ENCODE measurements around the gene IPO5.
A peak's percentile ranks its signal among the peaks of the same experiment; 100 is the strongest.
"Not testable (repeated sequence)": the region's sequence is repeated elsewhere in the genome, so short reads cannot be mapped to it uniquely, and the experiment has no call there.

The IPO5 gene

GRCh38 chr13:98019186-98019585, 65.7 kb downstream of the IPO5 start:
- DNase-seq = no peak

GRCh38 chr13:98020271-98020670, 66.8 kb downstream of the IPO5 start:
- no peak for DNase-seq

GRCh38 chr13:98022210-98022609, 68.7 kb downstream of the IPO5 start:
- DNase-seq = no peak

GRCh38 chr13:98025480-98026025, 72.1 kb downstream of the IPO5 start:
- DNase-seq = no peak

GRCh38 chr13:98026457-98026857, 73.0 kb downstream of the IPO5 start:
- no peak for DNase-seq

DNA sequence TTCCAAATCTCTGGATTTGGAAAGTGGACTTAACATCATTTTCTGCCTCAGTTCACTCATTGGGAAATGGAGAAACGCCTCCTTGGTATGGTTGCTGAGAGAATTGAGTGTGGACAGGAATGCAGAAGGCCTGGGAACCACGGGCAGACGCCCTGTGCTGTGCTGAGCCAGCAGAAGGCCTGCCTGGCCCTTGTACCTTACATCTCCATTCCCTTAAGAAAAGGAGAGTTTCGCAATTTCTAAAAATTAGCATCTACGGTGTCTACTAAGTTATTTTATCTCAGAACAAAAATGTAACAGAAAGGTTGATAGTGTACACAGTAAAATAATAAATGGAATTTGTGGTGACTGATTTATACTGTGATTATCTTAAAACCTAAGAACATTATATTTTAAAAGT, 78.7 kb downstream of the IPO5 start:
- DNase-seq = no peak

DNA sequence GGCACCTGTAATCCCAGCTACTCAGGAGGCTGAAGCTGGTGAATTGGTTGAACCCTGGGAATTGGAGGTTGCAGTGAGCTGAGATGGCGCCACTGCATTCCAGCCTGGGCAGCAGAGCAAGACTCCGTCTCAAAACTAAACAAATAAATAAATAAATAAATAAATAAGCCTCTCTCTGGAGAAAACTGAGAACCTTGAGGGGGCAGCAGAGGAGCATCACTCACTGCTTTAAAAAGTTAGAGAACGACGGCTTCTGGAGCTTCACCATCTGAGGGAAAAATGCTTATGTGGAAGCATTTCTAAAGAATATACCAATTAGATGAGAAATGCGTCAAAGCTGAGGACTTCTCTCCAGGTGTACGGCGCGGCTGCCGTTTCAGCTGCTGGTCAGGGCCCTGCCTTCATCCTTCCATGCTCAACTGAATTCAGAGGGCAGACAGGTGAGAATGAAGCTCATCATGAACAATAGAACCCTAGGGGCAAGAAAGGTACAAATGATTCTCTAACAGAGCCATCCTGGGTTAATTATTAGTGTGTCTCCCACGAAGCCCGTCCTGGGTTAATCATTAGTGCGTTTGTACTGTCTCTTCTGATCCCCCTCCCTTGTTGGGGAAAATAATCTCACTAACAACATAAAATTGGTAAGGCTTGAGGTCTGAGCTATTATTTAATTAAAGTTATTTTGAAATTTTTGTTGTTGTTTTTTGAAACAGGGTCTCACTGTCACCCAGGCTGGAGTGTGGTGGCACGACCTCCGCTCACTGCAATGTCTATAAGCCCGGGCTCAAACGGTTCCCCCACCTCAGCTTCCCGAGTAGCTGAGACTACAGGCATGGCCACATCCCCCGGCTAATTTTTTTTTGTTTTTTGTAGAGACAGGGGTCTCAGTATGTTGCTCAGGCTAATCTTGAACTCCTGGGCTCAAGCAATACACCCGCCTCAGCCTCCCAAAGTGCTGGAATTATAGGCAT, 80.1 kb downstream of the IPO5 start:
- DNase-seq = peak; percentile 25

GRCh38 chr13:98035373-98035772, 81.9 kb downstream of the IPO5 start:
- DNase-seq = no peak

GRCh38 chr13:98036564-98037302, 83.3 kb downstream of the IPO5 start:
- not testable (repeated sequence) for DNase-seq

DNA sequence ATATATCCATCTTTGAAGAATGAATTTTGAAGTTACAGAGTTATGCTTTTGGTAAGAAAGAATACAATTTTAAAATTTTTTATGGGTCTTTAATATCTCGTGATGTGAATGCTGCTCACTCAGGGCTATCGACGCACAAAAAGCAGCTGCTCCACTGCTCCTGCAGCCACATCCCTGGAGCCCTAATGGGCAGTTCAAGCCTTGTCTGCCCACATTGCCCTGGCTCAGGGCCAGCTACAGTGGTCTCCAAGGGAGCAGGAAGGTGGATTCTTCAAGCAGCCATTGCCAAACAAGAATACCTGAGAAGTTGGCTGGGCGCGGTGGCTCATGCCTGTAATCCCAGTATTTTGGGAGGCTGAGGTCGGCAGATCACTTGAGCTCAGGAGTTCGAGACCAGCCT, 85.8 kb downstream of the IPO5 start:
- no peak for DNase-seq

- no peak for DNase-seq
These were observed 86.5 kb downstream of the IPO5 start for GRCh38 chr13:98039964-98040363.

- DNase-seq = no peak
These were observed 87.8 kb downstream of the IPO5 start for GRCh38 chr13:98041081-98041820.

DNA sequence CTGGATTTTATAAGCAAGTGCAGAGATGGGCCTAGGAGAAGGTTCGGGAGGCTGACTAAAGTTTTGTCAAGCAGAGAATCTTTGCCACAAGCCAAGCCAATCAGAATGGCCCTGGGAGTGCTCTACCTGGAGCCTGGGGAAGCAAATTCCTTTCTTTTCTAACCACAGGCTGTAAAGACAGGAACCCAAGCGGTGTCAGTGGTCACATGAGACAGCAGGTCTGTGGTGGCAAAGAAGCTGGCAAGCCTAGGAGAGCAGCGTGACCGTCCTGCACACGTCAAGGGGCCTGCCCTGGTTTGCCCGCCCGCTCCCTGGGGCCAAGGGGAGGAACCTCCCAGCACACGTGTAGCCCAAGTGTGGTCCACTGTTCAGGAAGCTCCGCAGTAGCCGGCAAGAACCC, 90.8 kb downstream of the IPO5 start:
- DNase-seq = no peak

DNA sequence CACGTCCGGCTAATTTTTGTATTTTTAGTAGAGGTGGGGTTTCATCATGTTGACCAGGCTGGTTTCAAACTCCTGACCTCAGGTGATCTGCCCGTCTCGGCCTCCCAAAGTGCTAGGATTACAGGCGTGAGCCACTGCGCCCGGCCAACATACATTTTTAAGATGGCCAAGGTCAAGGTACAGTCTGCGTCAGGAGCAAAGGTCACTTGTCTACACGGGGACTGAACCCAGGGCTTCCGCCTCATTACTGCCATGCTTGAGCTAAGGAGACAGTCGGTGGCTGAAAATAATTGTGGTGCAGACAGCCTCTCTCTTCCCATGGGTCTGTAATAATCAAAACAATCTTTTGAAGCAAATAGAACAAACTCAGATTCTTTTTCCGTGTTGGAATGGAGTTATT, 94.3 kb downstream of the IPO5 start:
- DNase-seq = peak; percentile 2

- no peak for DNase-seq
These were observed 94.8 kb downstream of the IPO5 start for GRCh38 chr13:98048265-98048664.

GRCh38 chr13:98050041-98050466, 96.6 kb downstream of the IPO5 start:
- DNase-seq = no peak

- no peak for DNase-seq
These were observed 98.9 kb downstream of the IPO5 start for GRCh38 chr13:98052412-98052811.

DNA sequence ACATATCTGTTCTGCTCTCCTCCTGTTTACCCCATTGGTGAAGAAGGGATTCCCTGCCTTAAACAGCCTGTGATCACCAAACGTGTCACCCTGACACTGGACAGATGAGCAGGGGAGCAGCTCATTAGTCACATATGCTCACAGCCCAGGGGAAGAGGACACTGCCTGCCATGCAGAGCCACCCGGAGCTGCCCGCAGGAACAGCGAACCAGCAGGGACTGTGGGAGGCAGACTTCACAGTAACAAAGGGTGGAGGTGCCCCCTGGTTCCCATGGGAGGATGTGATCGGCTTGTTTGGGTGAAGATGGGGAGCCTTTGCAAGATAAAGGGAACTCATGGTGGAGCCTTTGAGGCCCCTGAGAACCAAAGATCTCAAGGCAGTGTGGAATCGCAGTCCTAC, 100.8 kb downstream of the IPO5 start:
- DNase-seq = no peak

DNA sequence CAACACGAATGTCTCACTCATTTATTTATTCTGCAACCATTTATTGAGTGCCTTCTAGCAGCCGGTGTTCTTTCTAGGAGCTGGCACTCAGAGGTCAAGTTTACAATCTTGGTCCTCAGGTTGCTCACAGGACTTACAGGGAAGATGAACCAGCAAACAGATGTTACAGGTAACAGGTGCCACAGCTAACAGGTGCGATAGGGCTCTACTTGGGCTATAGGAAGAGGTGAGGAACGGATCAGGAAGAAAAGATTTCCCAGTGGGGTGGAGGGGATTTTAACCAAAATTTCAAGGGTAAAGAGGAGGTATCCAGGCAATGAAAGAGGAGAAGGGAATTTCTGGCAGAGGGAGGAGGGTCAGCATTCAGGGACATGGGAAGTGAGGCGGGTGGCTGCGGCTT, 102.1 kb downstream of the IPO5 start:
- DNase-seq = no peak

GRCh38 chr13:98056839-98057410, 103.5 kb downstream of the IPO5 start:
- no peak for DNase-seq

GRCh38 chr13:98059276-98059675, 105.8 kb downstream of the IPO5 start:
- DNase-seq = no peak

- no peak for DNase-seq
These were observed 106.8 kb downstream of the IPO5 start for GRCh38 chr13:98060282-98060681.

DNA sequence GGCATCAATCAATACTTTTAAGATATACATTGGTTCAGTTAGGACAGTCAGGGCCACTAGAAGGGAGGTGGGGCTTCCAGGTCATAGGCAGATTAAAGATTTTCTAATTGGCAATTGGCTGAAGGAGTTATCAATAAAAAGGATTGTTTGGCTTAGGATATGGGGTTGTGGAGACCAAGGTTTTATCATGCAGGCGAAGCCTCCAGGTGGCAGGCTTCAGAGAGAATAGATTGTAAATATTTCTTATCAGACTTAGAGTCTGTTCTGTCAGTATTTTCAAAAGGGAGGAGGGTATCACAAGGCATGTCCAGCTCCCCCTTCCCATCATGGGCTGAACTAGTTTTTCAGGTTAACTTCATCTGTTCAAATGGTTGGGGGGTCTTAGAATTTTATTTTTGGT, 112.0 kb downstream of the IPO5 start:
- DNase-seq = no peak
